Osteoblast (primary cell): ENCODE data around the gene ZSCAN20. TPM values are rescaled to one million over a fixed set of nuclear protein-coding genes. Genes with fewer than 3 reads are reported as not detected.

Experiments used
- DNase-seq: peaks from one replicate; pipeline ENCODE4 v3.0.0; 2011; ENCODE audit warnings: low spot score, mixed read lengths; ENCODE audit not compliant: insufficient read length; ENCODE audit errors: missing footprints
- H2AFZ ChIP-seq: 2 replicates; pipeline ENCODE4 v1.6.0; 2011; ENCODE audit warnings: mild to moderate bottlenecking, low read length
- H3K27ac ChIP-seq: 2 replicates; pipeline ENCODE4 v1.5.1; 2011; ENCODE audit warnings: mild to moderate bottlenecking, low read depth, low read length, moderate library complexity
- H3K27me3 ChIP-seq: 2 replicates; pipeline ENCODE4 v1.6.0; 2012; ENCODE audit warnings: mild to moderate bottlenecking, control low read depth, inconsistent platforms, low read length, moderate library complexity; ENCODE audit not compliant: insufficient read depth
- H3K36me3 ChIP-seq: 2 replicates; pipeline ENCODE4 v1.5.1; 2011; ENCODE audit warnings: mild to moderate bottlenecking, low read length, control low read depth, moderate library complexity; ENCODE audit not compliant: insufficient read depth
- H3K4me1 ChIP-seq: 2 replicates; pipeline ENCODE4 v1.5.1; 2011; ENCODE audit warnings: mild to moderate bottlenecking, low read length, control low read depth, moderate library complexity; ENCODE audit not compliant: insufficient read depth
- H3K4me2 ChIP-seq: 2 replicates; pipeline ENCODE4 v1.6.0; 2011; ENCODE audit warnings: mild to moderate bottlenecking, low read length; ENCODE audit not compliant: insufficient read depth
- H3K4me3 ChIP-seq: fragments of 200-600 bp; sonication (generic); 3 replicates; pipeline ENCODE4 v1.5.1; 2012; ENCODE audit warnings: mild to moderate bottlenecking, low read length, inconsistent platforms; ENCODE audit not compliant: insufficient read depth
- H3K79me2 ChIP-seq: 2 replicates; pipeline ENCODE4 v1.6.0; 2012; ENCODE audit warnings: mild to moderate bottlenecking, low read length, control low read depth, inconsistent platforms; ENCODE audit not compliant: insufficient read depth
- H3K9me3 ChIP-seq: 2 replicates; pipeline ENCODE4 v1.5.1; 2011; ENCODE audit warnings: low read depth, low read length, control low read depth
- H4K20me1 ChIP-seq: 2 replicates; pipeline ENCODE4 v1.6.0; 2012; ENCODE audit warnings: mild to moderate bottlenecking, low read length, control low read depth; ENCODE audit not compliant: insufficient read depth
- CTCF ChIP-seq: IDR thresholded peaks from 2 replicates; pipeline ENCODE4 v1.5.1; 2011; ENCODE audit warnings: mild to moderate bottlenecking, low read depth, low read length, moderate library complexity; ENCODE audit errors: extremely low read depth
- total RNA-seq: library from RNA; depleted of rRNA; stranded (reverse); fragments of >200 nt; gene quantifications from 2 replicates; pipeline ENCODE4 v1.2.3, GENCODE V29; 2012

ZSCAN20 gene
- total RNA-seq, 1 donor: 9.8 TPM

- peak; percentile 98 for DNase-seq
- peak within 1 kb of the TSS; percentile 75 for H2AFZ ChIP-seq
- no peaks in the 10 kb centered on the region for H4K20me1 ChIP-seq
- no peaks in the 10 kb centered on the region for H3K9me3 ChIP-seq
- peak within 1 kb of the TSS; percentile 70 for H3K27ac ChIP-seq
- no peaks in the 10 kb centered on the region for H3K27me3 ChIP-seq
- no peak for TF ChIP-seq CTCF
- peak within 1 kb of the TSS; percentile 94 for H3K4me2 ChIP-seq
- H3K36me3 ChIP-seq: no peaks in the 10 kb centered on the region
- peaks cover 60% of the 10 kb centered on the region for H3K4me1 ChIP-seq
- peaks cover 46% of the 10 kb centered on the region for H3K79me2 ChIP-seq
- H3K4me3 ChIP-seq: peak within 1 kb of the TSS; percentile 79
Observed at GRCh38 chr1:33430692-33431593, 41.5 kb upstream of the ZSCAN20 start, which contains the start of gene PHC2. PHC2 (minus strand) TSS chr1:33431095; CDS start chr1:33375539, 55,556 bp downstream.

- Histone ChIP-seq H3K4me3 (no peak overlapping the region), H3K27me3 (no peaks in the 10 kb centered on the region), H2AFZ (no peak overlapping the region), H3K36me3 (no peaks in the 10 kb centered on the region), H3K27ac (peak overlapping the region; percentile 67), H3K9me3 (no peaks in the 10 kb centered on the region), H3K4me2 (peak overlapping the region; percentile 6), H4K20me1 (no peaks in the 10 kb centered on the region), H3K79me2 (peaks cover 18% of the 10 kb centered on the region), H3K4me1 (peaks cover 53% of the 10 kb centered on the region)
- no peak for TF ChIP-seq CTCF
- DNase-seq: peak; percentile 84
Observed at GRCh38 chr1:33433509-33434362, 38.7 kb upstream of the ZSCAN20 start.

GRCh38 chr1:33434363-33434750 lies 38.1 kb upstream of the ZSCAN20 start:
- no peaks in the 10 kb centered on the region for H3K9me3 ChIP-seq
- peak overlapping the region; percentile 6 for H3K4me2 ChIP-seq
- peak overlapping the region; percentile 67 for H3K27ac ChIP-seq
- peaks cover 12% of the 10 kb centered on the region for H3K79me2 ChIP-seq
- H3K4me1 ChIP-seq: peaks cover 47% of the 10 kb centered on the region
- H3K27me3 ChIP-seq: no peaks in the 10 kb centered on the region
- no peak overlapping the region for H2AFZ ChIP-seq
- H3K36me3 ChIP-seq: no peaks in the 10 kb centered on the region
- H3K4me3 ChIP-seq: no peak overlapping the region
- no peaks in the 10 kb centered on the region for H4K20me1 ChIP-seq
- no peak for DNase-seq
- no peak for TF ChIP-seq CTCF
